NB4 (cell line): ENCODE results near the gene PALD1.

Experiments
- DNase-seq: peaks from one replicate; pipeline ENCODE4 v3.0.0; 2010; ENCODE audit warnings: low read depth
- H3K4me3 ChIP-seq: one replicate; pipeline ENCODE4 v1.5.1; 2011; ENCODE audit warnings: mild to moderate bottlenecking, low read depth, low read length, moderate library complexity
- MAX ChIP-seq: IDR thresholded peaks from 2 replicates; pipeline ENCODE4 v1.6.1; 2011; ENCODE audit warnings: low read depth, low read length
- MYC ChIP-seq: IDR thresholded peaks from 2 replicates; pipeline ENCODE4 v1.6.1; 2011; ENCODE audit warnings: low read depth, low read length
- POLR2A ChIP-seq: IDR thresholded peaks from 2 replicates; pipeline ENCODE4 v1.6.1; 2011; ENCODE audit warnings: mild to moderate bottlenecking; ENCODE audit not compliant: insufficient read length; ENCODE audit errors: extremely low read depth
- TF ChIP-seq, protein P1 (sequence below): IDR thresholded peaks from one replicate; pipeline ENCODE4 v1.5.1; 2012; ENCODE audit warnings: low read depth, low read length

PALD1 gene

GRCh38 chr10:70487824-70488223 is 9.3 kb downstream of the PALD1 start:
- TF ChIP-seq, protein P1, sequence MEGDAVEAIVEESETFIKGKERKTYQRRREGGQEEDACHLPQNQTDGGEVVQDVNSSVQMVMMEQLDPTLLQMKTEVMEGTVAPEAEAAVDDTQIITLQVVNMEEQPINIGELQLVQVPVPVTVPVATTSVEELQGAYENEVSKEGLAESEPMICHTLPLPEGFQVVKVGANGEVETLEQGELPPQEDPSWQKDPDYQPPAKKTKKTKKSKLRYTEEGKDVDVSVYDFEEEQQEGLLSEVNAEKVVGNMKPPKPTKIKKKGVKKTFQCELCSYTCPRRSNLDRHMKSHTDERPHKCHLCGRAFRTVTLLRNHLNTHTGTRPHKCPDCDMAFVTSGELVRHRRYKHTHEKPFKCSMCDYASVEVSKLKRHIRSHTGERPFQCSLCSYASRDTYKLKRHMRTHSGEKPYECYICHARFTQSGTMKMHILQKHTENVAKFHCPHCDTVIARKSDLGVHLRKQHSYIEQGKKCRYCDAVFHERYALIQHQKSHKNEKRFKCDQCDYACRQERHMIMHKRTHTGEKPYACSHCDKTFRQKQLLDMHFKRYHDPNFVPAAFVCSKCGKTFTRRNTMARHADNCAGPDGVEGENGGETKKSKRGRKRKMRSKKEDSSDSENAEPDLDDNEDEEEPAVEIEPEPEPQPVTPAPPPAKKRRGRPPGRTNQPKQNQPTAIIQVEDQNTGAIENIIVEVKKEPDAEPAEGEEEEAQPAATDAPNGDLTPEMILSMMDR = no peak
- TF ChIP-seq POLR2A (no peak), MAX (no peak), MYC (no peak)
- DNase-seq = no peak
- H3K4me3 ChIP-seq = no peak overlapping the region

GRCh38 chr10:70490142-70490541 is 11.6 kb downstream of the PALD1 start:
- H3K4me3 ChIP-seq = no peak overlapping the region
- DNase-seq = no peak
- no peak for TF ChIP-seq MAX
- no peak for TF ChIP-seq POLR2A
- TF ChIP-seq, protein P1 = no peak
- no peak for TF ChIP-seq MYC

- no peak overlapping the region for H3K4me3 ChIP-seq
- no peak for DNase-seq
- TF ChIP-seq POLR2A (no peak), MAX (no peak), MYC (no peak)
- TF ChIP-seq, protein P1 = no peak
Measured at GRCh38 chr10:70491614-70492013, 13.0 kb downstream of the PALD1 start.

DNA sequence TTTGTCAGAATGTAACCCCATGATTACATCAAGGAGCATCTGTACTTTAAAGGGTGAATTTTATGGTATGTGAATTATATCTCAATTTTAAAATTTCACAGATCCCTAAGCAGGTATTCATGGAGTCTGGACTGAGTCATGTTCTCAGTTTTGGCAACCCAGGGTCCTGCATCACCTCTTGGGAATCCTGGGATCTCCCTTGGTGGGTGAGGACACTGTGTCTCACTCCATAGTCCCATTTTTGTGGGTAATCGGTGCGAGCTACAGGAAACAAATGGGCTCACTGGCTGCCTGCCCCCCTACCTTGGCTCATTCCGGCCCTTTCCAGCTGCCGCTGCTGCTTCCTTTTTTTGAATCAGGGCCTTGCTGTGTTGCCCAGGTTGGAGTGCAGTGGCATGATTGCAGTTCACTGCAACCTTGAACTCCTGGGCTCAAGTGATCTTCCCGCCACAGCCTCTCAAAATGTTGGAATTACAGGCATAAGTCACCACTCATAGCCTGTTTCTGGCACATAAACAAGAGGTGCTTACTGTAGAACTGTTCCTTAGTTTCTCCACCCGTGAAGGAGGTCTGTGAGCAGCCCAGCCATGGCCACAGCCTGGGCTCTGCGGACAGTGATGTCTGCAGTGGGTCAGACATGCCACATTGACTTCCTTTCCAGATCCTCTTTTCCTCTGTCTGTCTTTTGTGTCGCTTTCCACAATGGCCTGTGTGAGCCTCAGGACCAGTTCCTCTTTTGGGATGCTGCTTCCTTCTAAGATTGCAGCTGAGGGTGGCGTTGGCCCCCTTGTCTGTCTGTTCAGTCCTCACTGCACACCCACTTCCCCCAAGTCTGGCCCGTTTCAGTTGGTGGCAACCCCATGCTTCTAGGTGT is 14.5 kb downstream of the PALD1 start:
- DNase-seq = peak; percentile 93
- TF ChIP-seq, protein P1 = no peak
- TF ChIP-seq MYC (0 out of 2 replicates have a peak, but pooled peaks have one; percentile 40), MAX (peak; percentile 19; the same call in 1 of the 2 replicates), POLR2A (no peak)
- peak overlapping the region; percentile 33 for H3K4me3 ChIP-seq

GRCh38 chr10:70493660-70494234 is 15.2 kb downstream of the PALD1 start:
- no peak for TF ChIP-seq MAX
- TF ChIP-seq, protein P1 = no peak
- no peak; the same call in none of the 2 replicates for TF ChIP-seq MYC
- no peak for TF ChIP-seq POLR2A
- DNase-seq = peak; percentile 84
- H3K4me3 ChIP-seq = peak overlapping the region; percentile 33
